Ovary (tissue), 3 donors: Measurements from ENCODE around the gene TTC36.

ENCODE experiments used
- CTCF ChIP-seq, 3 donors: fragments of 450-650 bp in 2 of 3; fragments of 200-600 bp in 1 of 3; IDR thresholded peaks; one replicate each; pipeline versions ENCODE4 v1.5.1 to v1.8.0; 2016 to 2022; ENCODE audit warnings: antibody characterized with exemption in 3 of 3, mild to moderate bottlenecking in 1 of 3
- EP300 ChIP-seq: sonication (generic); formaldehyde crosslinking; IDR thresholded peaks from one replicate; pipeline ENCODE4 v1.6.1; 2017; ENCODE audit warnings: antibody characterized with exemption
- POLR2A ChIP-seq: fragments of 450-650 bp; IDR thresholded peaks from one replicate; pipeline ENCODE4 v1.6.1; 2017; ENCODE audit warnings: antibody characterized with exemption, mild to moderate bottlenecking, moderate library complexity
- donor health status: DM: no; HTN: no; CAD: no.

GRCh38 chr11:118532091-118532490, 4.8 kb downstream of the TTC36 start:
- TF ChIP-seq CTCF (IDR thresholded peaks at IDR 0.05), result no peak
- TF ChIP-seq POLR2A, result no peak
- TF ChIP-seq EP300, result no peak
